ENCODE results near the gene PAM16.

The PAM16 gene

DNA sequence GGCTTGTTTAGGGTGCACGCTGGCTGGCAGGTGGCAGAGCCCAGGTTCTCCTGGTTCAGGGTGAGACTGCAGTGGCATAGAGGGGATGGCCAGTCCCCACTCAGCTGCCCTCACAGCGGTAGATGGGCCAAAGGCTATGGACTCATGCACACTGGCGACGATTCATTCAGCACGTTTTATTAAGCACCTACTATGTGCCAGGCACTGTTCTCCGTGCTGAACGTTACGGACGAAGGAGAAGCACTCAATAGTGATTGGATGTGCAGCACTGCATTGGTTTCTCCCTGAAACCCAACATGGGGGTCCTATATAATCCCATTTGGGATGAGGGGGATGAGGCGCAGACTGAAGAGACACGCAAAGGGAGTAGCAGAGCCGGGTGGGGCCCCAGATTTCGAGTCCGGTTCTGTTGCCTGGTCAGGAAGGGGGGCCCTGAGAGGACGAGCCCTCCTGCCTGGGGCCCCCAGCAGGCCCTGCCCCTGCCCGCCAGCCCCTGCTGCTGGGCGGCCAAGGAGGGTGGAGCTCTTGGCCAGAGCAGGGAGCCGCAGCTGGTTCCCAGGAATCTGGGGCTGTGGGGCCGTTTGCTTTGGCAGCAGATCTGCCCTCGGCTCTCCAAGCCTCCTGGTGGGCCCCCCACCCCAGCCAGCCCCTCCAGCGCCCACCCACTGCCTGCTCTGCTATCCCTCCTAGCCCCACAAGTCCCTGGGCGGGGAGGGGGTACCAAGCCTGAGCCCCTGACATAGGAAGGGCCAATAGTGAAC, 26.4 kb downstream of the PAM16 start:
- H3K4me1 ChIP-seq (ENCODE audit: insufficient read depth, low read length), result peaks cover 40% of the 10 kb centered on the region
- H3K36me3 ChIP-seq (ENCODE audit: insufficient read depth, low read length), result no peaks in the 10 kb centered on the region
- H3K27me3 ChIP-seq (ENCODE audit: insufficient read depth, low read length), result no peaks in the 10 kb centered on the region
- H3K9me3 ChIP-seq (ENCODE audit: low read length), result no peaks in the 10 kb centered on the region
- no peak overlapping the region for H3K4me3 ChIP-seq (ENCODE audit: low read length)
- no peak overlapping the region for H2AFZ ChIP-seq (ENCODE audit: low read depth, low read length)

DNA sequence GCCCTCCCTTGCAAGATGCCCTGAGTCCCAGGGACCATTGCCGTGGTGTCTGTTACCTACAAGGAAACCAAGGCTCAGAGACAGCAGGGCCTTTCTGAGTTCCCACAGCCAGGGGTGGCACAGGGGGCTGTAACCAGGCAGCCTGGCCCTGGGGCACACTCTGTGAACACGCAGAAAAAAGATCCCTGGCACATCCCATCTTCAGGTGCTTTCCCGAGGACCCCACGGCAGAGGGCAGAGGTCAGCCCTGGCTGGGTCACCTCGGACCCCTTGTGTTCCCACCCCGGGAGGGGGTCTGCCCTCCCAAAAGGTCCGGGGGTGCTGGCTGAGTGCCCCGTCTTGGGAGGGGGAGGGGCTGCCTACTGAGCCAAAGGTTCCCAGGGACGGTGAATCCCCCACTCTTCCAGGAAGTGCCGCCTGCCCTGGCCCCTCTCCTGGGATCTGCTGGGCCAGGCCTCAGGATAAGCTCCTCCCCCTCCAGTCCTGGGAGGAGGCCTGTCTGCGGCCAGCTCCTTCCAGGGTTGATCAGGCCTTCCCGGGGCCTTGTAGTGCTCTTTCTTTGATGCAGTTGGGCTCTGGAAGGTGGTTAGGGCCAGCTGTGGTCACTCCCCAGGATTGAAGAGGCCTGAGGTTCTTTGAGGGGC, 27.2 kb downstream of the PAM16 start:
- Histone ChIP-seq H3K9me3 (ENCODE audit: low read length) (no peaks in the 10 kb centered on the region), H3K36me3 (ENCODE audit: insufficient read depth, low read length) (no peaks in the 10 kb centered on the region), H2AFZ (ENCODE audit: low read depth, low read length) (no peak overlapping the region), H3K4me1 (ENCODE audit: insufficient read depth, low read length) (peaks cover 42% of the 10 kb centered on the region), H3K27me3 (ENCODE audit: insufficient read depth, low read length) (no peaks in the 10 kb centered on the region), H3K4me3 (ENCODE audit: low read length) (no peak overlapping the region)

DNA sequence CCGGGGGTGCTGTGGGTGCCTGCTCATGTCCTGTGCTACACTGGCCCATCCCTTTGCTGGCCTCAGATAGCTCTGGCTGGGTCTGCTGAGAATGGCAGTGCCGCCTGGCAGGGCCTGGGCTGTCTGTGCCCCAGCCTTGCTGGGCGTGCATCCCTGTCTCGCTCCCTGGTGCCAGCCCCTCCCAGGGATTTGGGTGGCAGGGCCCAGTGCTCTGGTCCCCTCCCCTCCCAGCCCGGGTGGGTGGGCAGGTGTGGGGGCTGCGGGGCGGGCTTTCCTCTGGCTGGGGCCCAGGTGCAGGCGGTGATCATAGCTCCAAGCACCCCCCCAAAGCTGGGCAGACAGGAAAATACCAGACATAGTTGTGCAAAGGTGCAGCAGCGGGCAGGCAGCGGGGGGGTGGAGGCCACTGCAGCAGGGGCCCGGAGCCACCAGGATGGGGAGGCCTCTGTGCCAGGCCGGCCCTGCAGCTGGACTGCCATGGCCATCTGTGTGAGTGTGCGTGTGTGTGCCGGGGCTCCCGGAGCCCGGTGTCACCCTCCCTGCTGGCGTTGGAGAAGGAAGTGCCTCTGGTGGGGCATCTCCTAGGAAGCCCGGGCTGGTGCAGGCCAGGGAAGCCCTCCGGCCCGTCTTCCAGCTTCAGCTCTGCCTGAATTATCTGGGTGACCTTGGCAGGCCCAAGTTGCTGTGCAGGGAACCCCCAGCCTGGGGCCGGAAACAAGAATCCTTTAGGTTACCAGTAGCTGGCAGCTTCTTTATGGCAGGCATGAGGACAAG, 27.9 kb downstream of the PAM16 start:
- H3K9me3 ChIP-seq (ENCODE audit: low read length), result no peaks in the 10 kb centered on the region
- H2AFZ ChIP-seq (ENCODE audit: low read depth, low read length), result no peak overlapping the region
- H3K4me1 ChIP-seq (ENCODE audit: insufficient read depth, low read length), result peaks cover 42% of the 10 kb centered on the region
- no peak overlapping the region for H3K4me3 ChIP-seq (ENCODE audit: low read length)
- H3K27me3 ChIP-seq (ENCODE audit: insufficient read depth, low read length), result no peaks in the 10 kb centered on the region
- H3K36me3 ChIP-seq (ENCODE audit: insufficient read depth, low read length), result no peaks in the 10 kb centered on the region

DNA sequence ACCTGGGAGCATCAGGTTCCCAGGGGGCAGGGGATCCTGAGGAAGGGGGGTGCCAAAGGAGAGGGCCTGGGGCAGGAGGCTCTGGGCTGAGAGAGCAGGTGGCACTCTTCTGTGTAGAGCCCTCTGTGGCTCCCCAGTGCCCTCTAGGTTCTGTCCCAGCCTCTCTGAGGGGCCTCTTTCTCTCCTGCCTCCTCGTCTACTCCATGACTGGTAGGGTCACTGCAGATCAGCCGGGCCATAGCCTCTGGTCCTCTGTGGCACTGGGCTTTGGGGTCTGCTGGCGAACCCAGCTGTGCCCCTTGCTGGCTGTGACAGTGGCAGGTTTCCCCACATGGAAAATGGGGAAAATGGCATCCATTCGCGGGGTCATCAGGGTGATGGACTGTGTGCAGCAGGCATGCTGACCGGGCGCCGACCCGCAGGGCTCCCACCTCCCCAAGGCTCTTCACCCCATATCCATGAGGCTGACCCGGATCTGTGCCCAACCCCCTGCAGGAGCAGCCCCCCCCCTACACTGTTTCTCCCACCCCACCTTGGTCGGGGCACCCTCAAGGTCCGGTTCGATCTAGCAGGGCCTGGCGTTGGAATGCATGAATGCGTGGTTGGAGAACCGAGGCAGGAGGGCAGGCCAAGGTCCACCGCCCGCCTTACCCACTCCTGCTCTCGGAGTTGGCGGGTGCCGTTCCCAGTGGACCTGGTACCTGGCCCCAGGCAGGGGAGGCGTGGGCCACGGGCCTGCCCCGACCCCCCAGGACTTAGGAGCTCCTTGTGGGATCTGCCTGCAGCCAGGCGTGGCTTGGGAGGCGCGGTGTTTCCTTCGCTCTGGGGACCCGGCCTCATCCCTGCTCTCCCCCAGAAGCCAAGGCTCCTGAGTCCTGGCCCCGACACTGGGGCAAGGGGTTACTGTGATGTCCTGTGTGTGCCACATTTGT, 28.7 kb downstream of the PAM16 start:
- Histone ChIP-seq H3K4me1 (ENCODE audit: insufficient read depth, low read length) (peaks cover 46% of the 10 kb centered on the region), H2AFZ (ENCODE audit: low read depth, low read length) (no peak overlapping the region), H3K4me3 (ENCODE audit: low read length) (no peak overlapping the region), H3K9me3 (ENCODE audit: low read length) (no peaks in the 10 kb centered on the region), H3K27me3 (ENCODE audit: insufficient read depth, low read length) (no peaks in the 10 kb centered on the region), H3K36me3 (ENCODE audit: insufficient read depth, low read length) (no peaks in the 10 kb centered on the region)

DNA sequence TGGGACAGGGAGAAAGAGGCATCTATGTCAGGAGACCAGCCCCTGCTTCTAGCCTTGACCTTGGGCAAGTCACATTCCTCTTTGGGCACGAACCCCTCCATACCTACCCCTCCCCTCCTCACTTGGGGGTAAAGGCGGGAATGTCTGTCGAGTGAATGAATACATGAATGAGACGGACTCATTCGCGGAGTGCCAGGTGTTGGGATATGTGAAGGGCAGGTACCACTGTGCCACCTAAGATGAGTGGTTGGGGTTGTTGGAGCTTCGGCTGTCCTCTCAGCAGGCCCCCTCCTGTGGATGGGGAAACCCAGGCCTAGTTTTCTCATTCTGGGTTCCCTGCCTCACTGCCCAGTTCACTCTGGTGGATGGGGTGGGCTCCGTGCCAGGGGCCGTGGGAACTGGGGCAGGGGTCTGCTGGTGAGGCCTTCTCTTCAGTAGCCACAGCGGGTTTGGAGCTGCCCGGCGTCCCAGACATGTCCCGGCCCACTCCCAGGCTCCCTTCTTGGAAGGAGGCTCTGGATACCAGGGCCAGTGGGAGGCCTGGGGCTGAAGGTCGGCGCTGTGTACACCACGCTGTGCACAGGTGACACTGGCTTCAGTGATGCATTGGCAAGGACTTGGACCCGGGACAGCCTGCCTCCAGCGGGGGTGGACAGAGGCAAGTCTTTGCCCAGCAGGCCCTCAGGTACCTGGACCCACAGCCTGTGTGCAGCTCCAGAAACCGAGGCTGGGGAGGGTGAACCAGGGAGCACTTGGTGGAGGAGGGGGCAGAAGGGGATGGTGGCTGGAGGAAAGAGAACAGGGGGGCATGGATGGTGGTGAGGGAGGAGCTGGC, 29.6 kb downstream of the PAM16 start:
- Histone ChIP-seq H3K4me1 (ENCODE audit: insufficient read depth, low read length) (peaks cover 52% of the 10 kb centered on the region), H3K27me3 (ENCODE audit: insufficient read depth, low read length) (no peaks in the 10 kb centered on the region), H3K36me3 (ENCODE audit: insufficient read depth, low read length) (no peaks in the 10 kb centered on the region), H2AFZ (ENCODE audit: low read depth, low read length) (no peak overlapping the region), H3K4me3 (ENCODE audit: low read length) (no peak overlapping the region), H3K9me3 (ENCODE audit: low read length) (no peaks in the 10 kb centered on the region)

DNA sequence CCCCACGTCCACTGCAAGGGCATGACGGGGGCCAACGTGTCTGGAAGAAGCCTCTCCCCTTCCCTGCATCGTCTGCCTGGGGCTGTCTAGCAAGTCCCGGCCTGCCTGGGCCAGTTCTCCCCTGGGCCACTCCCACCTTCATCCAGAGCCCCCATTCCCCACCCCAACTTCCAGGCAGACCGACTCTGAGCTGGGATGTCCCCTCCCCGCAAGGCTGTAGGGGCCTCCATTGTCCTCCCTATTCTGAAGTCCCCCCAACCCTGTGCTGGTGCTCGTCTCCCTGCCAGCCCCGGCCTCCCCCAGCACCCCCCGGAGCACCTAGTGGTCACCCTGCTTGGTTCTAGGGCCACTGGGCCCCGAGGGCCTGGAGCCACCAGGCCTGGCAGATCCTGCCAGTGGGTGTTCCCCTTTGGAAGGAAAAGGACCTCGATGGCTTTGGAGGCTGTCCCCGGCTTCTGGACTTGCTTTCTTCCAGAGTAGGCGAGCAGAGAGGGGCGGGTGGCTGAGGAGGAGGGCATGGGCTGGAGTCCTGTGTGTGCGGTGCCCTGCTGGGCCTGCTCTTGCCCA, 30.5 kb downstream of the PAM16 start:
- Histone ChIP-seq H3K9me3 (ENCODE audit: low read length) (no peaks in the 10 kb centered on the region), H3K27me3 (ENCODE audit: insufficient read depth, low read length) (no peaks in the 10 kb centered on the region), H2AFZ (ENCODE audit: low read depth, low read length) (no peak overlapping the region), H3K4me3 (ENCODE audit: low read length) (no peak overlapping the region), H3K4me1 (ENCODE audit: insufficient read depth, low read length) (peaks cover 52% of the 10 kb centered on the region), H3K36me3 (ENCODE audit: insufficient read depth, low read length) (no peaks in the 10 kb centered on the region)

DNA sequence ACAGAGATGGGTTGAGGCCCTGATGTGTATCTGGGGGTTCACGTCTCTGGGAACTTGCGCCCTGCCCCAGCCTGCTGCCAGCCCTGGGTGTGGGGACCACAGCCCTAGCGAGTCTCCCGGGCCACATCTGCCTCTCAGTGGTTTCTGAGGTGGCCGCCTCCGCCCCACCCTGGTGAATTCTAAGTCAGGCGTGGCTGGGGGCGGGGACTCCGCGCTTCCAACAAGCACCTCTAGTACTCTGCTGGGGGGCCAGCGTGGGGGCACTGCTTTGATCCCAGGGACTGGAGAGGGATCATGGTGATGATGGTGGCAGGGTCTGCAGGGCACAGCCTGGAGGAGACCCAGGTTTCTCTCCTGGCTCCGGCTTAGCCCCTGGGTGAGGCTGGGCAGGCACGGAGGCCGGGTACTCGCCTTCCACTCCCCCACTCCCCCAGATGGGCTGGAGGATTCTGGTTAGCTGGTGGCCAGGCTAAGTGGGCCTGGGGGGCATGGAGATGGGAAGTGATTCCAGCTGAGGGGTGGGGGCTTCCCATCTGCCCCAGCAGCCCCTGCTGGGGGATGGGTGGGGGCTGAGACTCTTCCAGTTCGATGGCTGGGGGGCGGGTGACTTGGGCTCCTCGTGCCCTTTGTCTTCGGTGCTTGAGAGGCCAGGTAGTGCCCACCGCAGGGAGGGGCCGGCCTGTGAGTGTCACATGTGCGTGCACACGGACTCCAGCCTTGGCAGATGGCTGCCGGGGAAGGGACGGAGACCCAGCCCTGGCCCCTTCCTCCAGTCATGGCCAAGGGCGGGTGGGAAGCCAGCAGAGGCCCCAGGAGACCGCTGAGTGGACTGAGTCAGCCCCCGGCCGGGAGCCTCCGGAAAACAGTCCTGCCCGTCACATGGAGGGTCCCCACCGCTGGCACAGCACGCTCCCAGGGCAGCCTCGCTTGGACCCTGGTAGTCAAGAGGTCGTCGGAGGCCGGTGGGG, 31.4 kb downstream of the PAM16 start:
- Histone ChIP-seq H3K4me1 (ENCODE audit: insufficient read depth, low read length) (peaks cover 54% of the 10 kb centered on the region), H3K4me3 (ENCODE audit: low read length) (no peak overlapping the region), H3K9me3 (ENCODE audit: low read length) (no peaks in the 10 kb centered on the region), H3K36me3 (ENCODE audit: insufficient read depth, low read length) (no peaks in the 10 kb centered on the region), H3K27me3 (ENCODE audit: insufficient read depth, low read length) (no peaks in the 10 kb centered on the region), H2AFZ (ENCODE audit: low read depth, low read length) (no peak overlapping the region)

DNA sequence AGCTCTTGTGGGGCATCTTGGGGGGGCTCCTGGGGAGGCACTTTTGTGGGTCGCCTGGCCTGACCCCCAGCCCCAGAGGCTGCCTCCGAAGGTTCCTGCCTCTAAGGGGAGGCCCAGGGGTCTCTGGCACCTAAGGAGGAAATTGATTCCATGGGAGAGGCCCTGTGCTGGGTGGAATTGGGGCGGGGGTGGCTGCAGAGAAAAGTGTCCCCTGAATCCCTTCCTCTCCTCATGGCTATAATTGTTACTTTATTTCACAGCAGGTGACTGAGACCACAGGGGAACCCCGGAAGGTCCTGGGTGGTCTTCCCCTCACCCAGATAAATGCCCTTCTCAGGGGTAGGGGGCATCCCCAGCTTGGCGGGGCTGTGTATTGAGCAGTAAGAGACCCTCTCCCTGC, 32.2 kb downstream of the PAM16 start:
- Histone ChIP-seq H3K4me3 (ENCODE audit: low read length) (no peak overlapping the region), H3K4me1 (ENCODE audit: insufficient read depth, low read length) (peaks cover 50% of the 10 kb centered on the region), H3K36me3 (ENCODE audit: insufficient read depth, low read length) (no peaks in the 10 kb centered on the region), H2AFZ (ENCODE audit: low read depth, low read length) (no peak overlapping the region), H3K27me3 (ENCODE audit: insufficient read depth, low read length) (no peaks in the 10 kb centered on the region), H3K9me3 (ENCODE audit: low read length) (no peaks in the 10 kb centered on the region)

DNA sequence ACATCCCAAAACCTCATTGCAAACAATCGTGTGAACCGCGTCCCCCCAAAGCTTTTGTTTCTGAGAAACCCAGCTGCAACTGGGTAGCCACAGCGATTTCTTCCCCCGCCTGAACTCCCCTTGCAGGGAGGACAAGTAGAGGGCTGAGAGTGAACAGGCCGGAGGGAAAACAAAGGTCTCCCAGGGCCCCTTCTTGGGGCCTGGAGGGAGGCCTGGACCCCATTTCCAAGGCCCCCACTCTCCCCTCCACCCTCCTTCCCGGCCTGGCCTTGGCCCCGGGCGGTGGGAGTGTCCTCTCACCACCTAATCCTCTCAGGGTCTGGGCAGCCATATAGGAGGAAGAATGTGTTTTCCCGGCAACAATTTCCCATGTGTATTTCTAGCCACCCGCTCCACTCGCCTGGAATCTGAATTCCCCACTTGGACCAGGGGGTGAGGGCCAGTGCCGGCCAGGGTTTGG, 32.6 kb downstream of the PAM16 start:
- H3K4me1 ChIP-seq (ENCODE audit: insufficient read depth, low read length), result peaks cover 45% of the 10 kb centered on the region
- H3K27me3 ChIP-seq (ENCODE audit: insufficient read depth, low read length), result no peaks in the 10 kb centered on the region
- H2AFZ ChIP-seq (ENCODE audit: low read depth, low read length), result no peak overlapping the region
- H3K4me3 ChIP-seq (ENCODE audit: low read length), result no peak overlapping the region
- no peaks in the 10 kb centered on the region for H3K36me3 ChIP-seq (ENCODE audit: insufficient read depth, low read length)
- no peaks in the 10 kb centered on the region for H3K9me3 ChIP-seq (ENCODE audit: low read length)

DNA sequence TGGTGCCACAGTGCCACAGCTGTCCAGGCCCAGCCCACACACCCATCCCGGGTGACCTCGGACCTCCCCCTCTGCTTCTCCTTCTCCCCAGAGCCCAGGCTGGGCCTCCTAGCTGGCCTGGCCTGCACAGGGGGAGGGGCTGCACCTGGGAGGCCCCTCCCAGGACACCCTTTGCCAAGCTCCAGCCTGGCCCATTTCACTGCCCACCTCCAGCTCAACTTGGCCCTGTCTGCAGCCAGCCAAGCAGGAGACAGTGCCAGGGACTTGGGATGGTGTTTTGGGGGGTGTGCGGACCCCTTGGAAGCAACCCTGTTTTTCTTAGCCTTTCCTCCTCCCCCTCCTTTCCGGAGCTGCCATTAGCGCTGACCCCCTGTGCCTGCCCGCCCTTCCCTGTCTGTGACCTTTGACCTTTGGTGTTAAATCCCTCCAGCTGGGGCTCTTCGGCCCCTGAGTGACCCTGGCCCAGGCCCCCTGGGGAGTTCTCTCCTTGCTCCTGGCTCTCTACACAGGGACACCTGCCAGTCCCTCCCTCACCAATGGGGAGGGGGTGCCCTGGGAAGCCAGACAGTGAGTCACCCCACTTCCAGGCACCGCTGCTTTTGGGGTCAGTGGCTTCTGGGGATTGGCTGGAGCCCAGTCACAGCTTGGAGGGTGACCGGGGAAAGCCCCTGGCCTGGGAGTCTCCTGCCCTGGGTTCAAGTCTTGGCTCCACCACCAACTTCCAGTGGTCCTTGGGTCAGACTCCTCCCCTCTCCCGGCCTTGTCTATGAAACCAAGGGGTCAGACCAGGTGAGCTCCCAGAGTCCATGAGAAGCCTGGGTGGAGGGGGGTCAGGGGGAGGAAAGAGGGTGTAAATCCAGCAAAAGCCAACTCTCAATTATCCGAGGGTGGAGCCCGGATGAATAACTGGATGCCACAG, 33.3 kb downstream of the PAM16 start:
- Histone ChIP-seq H3K4me1 (ENCODE audit: insufficient read depth, low read length) (peaks cover 39% of the 10 kb centered on the region), H2AFZ (ENCODE audit: low read depth, low read length) (no peak overlapping the region), H3K4me3 (ENCODE audit: low read length) (peak overlapping the region; percentile 96), H3K27me3 (ENCODE audit: insufficient read depth, low read length) (no peaks in the 10 kb centered on the region), H3K36me3 (ENCODE audit: insufficient read depth, low read length) (no peaks in the 10 kb centered on the region), H3K9me3 (ENCODE audit: low read length) (no peaks in the 10 kb centered on the region)
